Adipocyte (in vitro differentiated cells): ENCODE data around the gene PLGLB1.
"Not testable (repeated sequence)": the region's sequence is repeated elsewhere in the genome, so short reads cannot be mapped to it uniquely, and the experiment has no call there.

Experiments
- DNase-seq: peaks from one replicate; pipeline ENCODE4 v3.0.0-alpha.2; 2015; ENCODE audit warnings: low read depth
- H3K27me3 ChIP-seq: replicated peaks from 2 replicates; pipeline ENCODE4 v1.7.0; 2013; ENCODE audit warnings: mild to moderate bottlenecking, low read length, moderate library complexity; ENCODE audit not compliant: control insufficient read depth, insufficient read depth
- H3K36me3 ChIP-seq: 2 replicates; pipeline ENCODE4 v1.7.0; 2013; ENCODE audit warnings: low read length, mild to moderate bottlenecking, moderate library complexity; ENCODE audit not compliant: control insufficient read depth, insufficient read depth, severe bottlenecking
- H3K4me1 ChIP-seq: 2 replicates; pipeline ENCODE4 v1.7.0; 2013; ENCODE audit warnings: mild to moderate bottlenecking, low read length, moderate library complexity; ENCODE audit not compliant: control insufficient read depth, insufficient read depth
- H3K4me3 ChIP-seq: 2 replicates; pipeline ENCODE4 v1.7.0; 2013; ENCODE audit warnings: mild to moderate bottlenecking, low read length, moderate library complexity
- H3K9ac ChIP-seq: 2 replicates; pipeline ENCODE4 v1.7.0; 2013; ENCODE audit warnings: mild to moderate bottlenecking, low read length, moderate library complexity
- H3K9me3 ChIP-seq: 2 replicates; pipeline ENCODE4 v1.7.0; 2013; ENCODE audit warnings: mild to moderate bottlenecking, low read length, moderate library complexity; ENCODE audit not compliant: control insufficient read depth

The PLGLB1 gene

GRCh38 chr2:87021744-87022143 is at the start of gene PLGLB1:
Gene PLGLB1, minus strand, starts transcription at chr2:87021844. Its CDS starts 61 bp downstream, at chr2:87021783.
- H3K4me3 ChIP-seq, H3K27me3 ChIP-seq, DNase-seq, H3K9ac ChIP-seq, H3K36me3 ChIP-seq, H3K9me3 ChIP-seq, H3K4me1 ChIP-seq: not testable (repeated sequence)

- not testable (repeated sequence) for H3K4me1 ChIP-seq, DNase-seq, H3K4me3 ChIP-seq, H3K9ac ChIP-seq, H3K27me3 ChIP-seq, H3K36me3 ChIP-seq, H3K9me3 ChIP-seq
Measured at GRCh38 chr2:87064305-87064704, 42.7 kb upstream of the PLGLB1 start.

- DNase-seq = peak; percentile 22
- H3K9me3 ChIP-seq, H3K4me1 ChIP-seq: not testable (repeated sequence)
Measured at GRCh38 chr2:87063431-87063830, 41.8 kb upstream of the PLGLB1 start.

GRCh38 chr2:87061519-87061918 is 39.9 kb upstream of the PLGLB1 start:
- not testable (repeated sequence) for H3K27me3 ChIP-seq, H3K36me3 ChIP-seq, DNase-seq, H3K4me3 ChIP-seq, H3K9me3 ChIP-seq, H3K4me1 ChIP-seq, H3K9ac ChIP-seq

More at GRCh38 chr2:87063431-87063830, 41.8 kb upstream of the PLGLB1 start:
- H3K4me3 ChIP-seq, H3K9ac ChIP-seq, H3K36me3 ChIP-seq, H3K27me3 ChIP-seq: not testable (repeated sequence)

GRCh38 chr2:87057606-87058005 is 36.0 kb upstream of the PLGLB1 start:
- not testable (repeated sequence) for H3K27me3 ChIP-seq, H3K4me1 ChIP-seq, H3K9me3 ChIP-seq

GRCh38 chr2:87056843-87057242 is 35.2 kb upstream of the PLGLB1 start:
- not testable (repeated sequence) for H3K9me3 ChIP-seq, H3K4me1 ChIP-seq, DNase-seq, H3K27me3 ChIP-seq, H3K36me3 ChIP-seq, H3K9ac ChIP-seq, H3K4me3 ChIP-seq

More at GRCh38 chr2:87057606-87058005, 36.0 kb upstream of the PLGLB1 start:
- not testable (repeated sequence) for H3K9ac ChIP-seq, H3K36me3 ChIP-seq, DNase-seq, H3K4me3 ChIP-seq

GRCh38 chr2:87056435-87056834 is 34.8 kb upstream of the PLGLB1 start:
- not testable (repeated sequence) for H3K27me3 ChIP-seq, H3K4me1 ChIP-seq, H3K36me3 ChIP-seq, H3K9me3 ChIP-seq, H3K4me3 ChIP-seq, DNase-seq, H3K9ac ChIP-seq

- DNase-seq, H3K4me1 ChIP-seq, H3K27me3 ChIP-seq, H3K4me3 ChIP-seq, H3K9me3 ChIP-seq, H3K9ac ChIP-seq, H3K36me3 ChIP-seq: not testable (repeated sequence)
Measured at GRCh38 chr2:87054375-87054774, 32.7 kb upstream of the PLGLB1 start.

GRCh38 chr2:87041321-87041978 is 19.8 kb upstream of the PLGLB1 start:
- H3K36me3 ChIP-seq, DNase-seq, H3K27me3 ChIP-seq, H3K9me3 ChIP-seq, H3K9ac ChIP-seq, H3K4me3 ChIP-seq, H3K4me1 ChIP-seq: not testable (repeated sequence)

GRCh38 chr2:87028607-87029006 is 7.0 kb upstream of the PLGLB1 start:
- not testable (repeated sequence) for DNase-seq, H3K4me3 ChIP-seq, H3K9ac ChIP-seq, H3K9me3 ChIP-seq, H3K27me3 ChIP-seq, H3K36me3 ChIP-seq, H3K4me1 ChIP-seq

GRCh38 chr2:87026816-87027215 is 5.2 kb upstream of the PLGLB1 start:
- not testable (repeated sequence) for DNase-seq, H3K27me3 ChIP-seq, H3K9me3 ChIP-seq, H3K36me3 ChIP-seq, H3K4me1 ChIP-seq, H3K4me3 ChIP-seq, H3K9ac ChIP-seq

GRCh38 chr2:87025927-87026326 is 4.3 kb upstream of the PLGLB1 start:
- not testable (repeated sequence) for H3K4me3 ChIP-seq

More at GRCh38 chr2:87025927-87026326, 4.3 kb upstream of the PLGLB1 start:
- DNase-seq, H3K4me1 ChIP-seq, H3K9me3 ChIP-seq, H3K36me3 ChIP-seq, H3K9ac ChIP-seq, H3K27me3 ChIP-seq: not testable (repeated sequence)
